Nephron progenitor cell (in vitro differentiated cells): ENCODE measurements around the gene HRC.
"Not testable (repeated sequence)": the region's sequence is repeated elsewhere in the genome, so short reads cannot be mapped to it uniquely, and the experiment has no call there.

Source experiments
- DNase-seq: peaks from one replicate; pipeline ENCODE4 v3.0.0; 2021
- H3K27ac Mint-ChIP-seq: 2 replicates; pipeline ENCODE4 v1.8.0; 2021; ENCODE audit warnings: mild to moderate bottlenecking, moderate library complexity, mixed read lengths
- H3K27me3 Mint-ChIP-seq: 2 replicates; pipeline ENCODE4 v1.8.0; 2021; ENCODE audit warnings: mild to moderate bottlenecking, low read depth, mixed read lengths; ENCODE audit not compliant: poor library complexity
- H3K36me3 Mint-ChIP-seq: 2 replicates; pipeline ENCODE4 v1.8.0; 2021; ENCODE audit warnings: low read depth, mixed read lengths
- H3K4me1 Mint-ChIP-seq: 2 replicates; pipeline ENCODE4 v1.8.0; 2021; ENCODE audit warnings: mixed read lengths
- H3K4me3 Mint-ChIP-seq: 2 replicates; pipeline ENCODE4 v1.8.0; 2021; ENCODE audit warnings: mild to moderate bottlenecking, moderate library complexity, mixed read lengths
- H3K9me3 Mint-ChIP-seq: 2 replicates; pipeline ENCODE4 v1.8.0; 2021; ENCODE audit warnings: mild to moderate bottlenecking, moderate library complexity, mixed read lengths
- CTCF ChIP-seq: fragments of 200-600 bp; sonication (generic); IDR thresholded peaks from 2 replicates; pipeline ENCODE4 v1.5.0; 2021; ENCODE audit warnings: antibody characterized with exemption

The HRC gene

DNA sequence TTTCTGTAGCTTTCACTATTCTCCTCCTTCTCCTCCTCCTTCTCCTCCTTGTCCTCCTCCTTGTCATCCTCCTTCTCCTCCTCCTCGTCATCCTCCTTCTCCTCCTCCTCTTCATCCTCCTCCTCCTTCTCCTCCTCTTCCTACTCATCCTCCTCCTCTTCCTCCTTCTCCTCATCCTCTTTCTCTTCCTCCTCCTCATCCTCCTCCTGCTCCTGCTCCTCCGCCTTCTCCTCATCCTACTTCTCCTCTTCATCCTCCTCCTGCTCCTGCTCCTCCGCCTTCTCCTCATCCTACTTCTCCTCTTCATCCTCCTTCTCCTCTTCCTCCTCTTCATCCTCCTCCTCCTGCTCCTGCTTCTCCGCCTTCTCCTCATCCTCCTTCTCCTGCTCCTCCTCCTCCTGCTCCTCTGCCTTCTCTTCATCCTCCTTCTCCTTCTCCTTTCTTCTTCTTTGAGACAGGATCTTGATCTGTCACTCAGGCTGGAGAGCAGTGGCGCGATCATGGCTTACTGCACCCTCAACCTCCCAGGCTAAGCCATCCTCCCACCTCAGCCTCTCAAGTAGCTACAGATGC, 38.7 kb upstream of the HRC start:
- no peak for TF ChIP-seq CTCF
- Mint-ChIP-seq H3K4me1 (peaks cover 12% of the 10 kb centered on the region), H3K27me3 (peaks cover 23% of the 10 kb centered on the region), H3K27ac (no peak overlapping the region), H3K36me3 (peaks cover 43% of the 10 kb centered on the region), H3K4me3 (no peak overlapping the region), H3K9me3 (peaks cover 11% of the 10 kb centered on the region)
- DNase-seq = no peak

GRCh38 chr19:49190781-49191180, 35.6 kb upstream of the HRC start:
- Mint-ChIP-seq H3K9me3 (peaks cover 15% of the 10 kb centered on the region), H3K4me3 (no peak overlapping the region), H3K27me3 (peaks cover 23% of the 10 kb centered on the region), H3K27ac (no peak overlapping the region), H3K4me1 (peaks cover 6% of the 10 kb centered on the region), H3K36me3 (peaks cover 52% of the 10 kb centered on the region)
- TF ChIP-seq CTCF = no peak
- DNase-seq = no peak

DNA sequence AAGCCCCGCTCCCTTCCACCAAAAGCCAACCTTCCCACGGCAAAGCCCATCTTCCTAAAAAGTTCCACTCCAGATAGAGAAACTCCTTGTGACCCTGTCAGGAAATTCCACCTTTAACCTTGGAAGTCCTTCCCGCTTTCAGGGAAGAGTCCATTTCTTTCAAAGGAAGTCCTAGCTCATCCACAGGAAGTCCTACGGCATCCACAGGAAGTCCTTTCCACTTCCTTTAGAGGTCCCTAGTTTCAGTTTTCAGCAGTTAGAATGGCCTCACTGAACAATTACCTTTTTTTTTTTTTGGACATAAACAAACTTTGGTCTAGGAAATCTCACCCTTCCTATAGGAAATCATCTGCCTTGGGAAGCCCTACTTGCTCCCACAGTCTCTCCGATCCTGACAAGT, 34.1 kb upstream of the HRC start:
- Mint-ChIP-seq H3K4me3 (no peak overlapping the region), H3K9me3 (peaks cover 24% of the 10 kb centered on the region), H3K27ac (no peak overlapping the region), H3K4me1 (peaks cover 5% of the 10 kb centered on the region), H3K27me3 (peaks cover 17% of the 10 kb centered on the region), H3K36me3 (peaks cover 65% of the 10 kb centered on the region)
- TF ChIP-seq CTCF = no peak
- DNase-seq = no peak

- peaks cover 66% of the 10 kb centered on the region for H3K36me3 Mint-ChIP-seq
- no peak overlapping the region for H3K4me3 Mint-ChIP-seq
- no peak for TF ChIP-seq CTCF
These were observed 33.5 kb upstream of the HRC start for GRCh38 chr19:49188626-49189200.

DNA sequence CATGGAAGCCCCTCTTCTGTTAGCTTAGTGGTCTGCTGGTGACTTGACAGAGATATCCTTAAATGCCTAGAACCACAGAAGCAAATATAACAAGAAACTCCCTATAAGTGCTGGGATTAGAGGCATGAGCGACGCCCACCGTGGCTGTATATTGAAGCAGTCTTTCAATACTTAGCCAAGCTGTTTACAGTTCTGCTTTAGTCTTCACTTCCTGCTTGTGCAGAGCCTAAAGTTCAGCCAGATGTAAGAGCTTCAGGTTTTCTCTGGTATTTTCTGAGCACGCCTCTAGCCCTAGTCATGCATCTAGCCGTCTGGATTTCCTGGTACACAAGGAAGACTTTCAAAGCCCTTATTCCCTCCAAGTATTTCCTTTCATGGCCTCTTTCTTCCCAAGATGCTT, 30.9 kb upstream of the HRC start:
- H3K27me3 Mint-ChIP-seq = peaks cover 6% of the 10 kb centered on the region
- H3K4me1 Mint-ChIP-seq = no peaks in the 10 kb centered on the region
- no peak for DNase-seq
- H3K36me3 Mint-ChIP-seq = peaks cover 66% of the 10 kb centered on the region
- H3K9me3 Mint-ChIP-seq = peaks cover 44% of the 10 kb centered on the region
- H3K4me3 Mint-ChIP-seq = no peak overlapping the region
- peak overlapping the region; percentile 77 for H3K27ac Mint-ChIP-seq
- TF ChIP-seq CTCF = no peak

More at GRCh38 chr19:49188626-49189200, 33.5 kb upstream of the HRC start:
- H3K4me1 Mint-ChIP-seq = no peaks in the 10 kb centered on the region
- no peak for DNase-seq
- H3K27ac Mint-ChIP-seq = peak overlapping the region; percentile 13
- H3K9me3 Mint-ChIP-seq = peaks cover 26% of the 10 kb centered on the region
- H3K27me3 Mint-ChIP-seq = peaks cover 13% of the 10 kb centered on the region

DNA sequence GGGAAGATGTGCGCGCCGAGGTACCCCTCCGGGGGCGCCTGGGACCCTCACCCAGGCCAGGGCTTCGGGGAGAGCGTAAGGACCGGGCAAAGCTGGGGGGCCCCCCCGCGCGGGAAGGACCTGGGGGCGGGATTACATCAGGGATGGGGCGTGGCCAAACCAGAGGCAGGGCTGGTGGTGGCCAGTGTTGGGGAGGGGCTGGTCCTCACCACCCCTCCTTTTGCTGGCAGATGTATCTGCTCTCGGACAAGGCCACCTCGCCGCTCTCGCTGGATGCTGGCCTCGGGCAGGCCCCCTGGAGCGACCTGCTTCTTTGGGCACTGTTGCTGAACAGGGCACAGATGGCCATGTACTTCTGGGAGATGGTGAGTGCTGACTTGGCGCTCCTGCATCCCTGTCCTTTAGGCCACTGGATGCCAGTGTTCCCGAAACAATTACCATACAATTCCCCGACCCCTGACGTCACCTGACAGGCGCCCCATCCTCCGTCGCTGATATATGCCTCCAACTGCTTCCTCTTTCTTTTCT, 27.7 kb upstream of the HRC start:
- Mint-ChIP-seq H3K9me3 (peaks cover 36% of the 10 kb centered on the region), H3K27ac (no peak overlapping the region), H3K36me3 (peaks cover 42% of the 10 kb centered on the region), H3K27me3 (peaks cover 4% of the 10 kb centered on the region), H3K4me3 (no peak overlapping the region), H3K4me1 (no peaks in the 10 kb centered on the region)
- no peak for TF ChIP-seq CTCF
- DNase-seq = no peak

GRCh38 chr19:49182010-49182847, 27.0 kb upstream of the HRC start:
- H3K4me1 Mint-ChIP-seq, H3K4me3 Mint-ChIP-seq, DNase-seq, H3K27ac Mint-ChIP-seq, H3K27me3 Mint-ChIP-seq: not testable (repeated sequence)
- peaks cover 42% of the 10 kb centered on the region for H3K36me3 Mint-ChIP-seq
- peaks cover 36% of the 10 kb centered on the region for H3K9me3 Mint-ChIP-seq
